OCI-LY1 (cell line): ENCODE measurements around the gene ACSBG1.

Experiments used
- CTCF ChIP-seq: fragments of 200-600 bp; sonication (generic), shearing (Covaris generic); IDR thresholded peaks from 2 replicates; pipeline ENCODE4 v1.5.1; 2017; ENCODE audit warnings: mild to moderate bottlenecking, antibody characterized with exemption, low read length, moderate library complexity, mixed read lengths
- EZH2 ChIP-seq: fragments of 200-600 bp; sonication (generic), shearing (Covaris generic); IDR thresholded peaks from 2 replicates; pipeline ENCODE4 v1.8.0; 2017; ENCODE audit warnings: borderline replicate concordance, mixed run types, mild to moderate bottlenecking, antibody characterized with exemption, low read length, moderate library complexity, mixed read lengths

- TF ChIP-seq CTCF (no peak), EZH2 (no peak)
Observed at GRCh38 chr15:78212546-78213424, 21.6 kb downstream of the ACSBG1 start.
